Body of pancreas (tissue), 4 donors: ENCODE results near the gene CRYBG3. TPM values are rescaled to one million over a fixed set of nuclear protein-coding genes. Genes with fewer than 3 reads are reported as not detected.

Source experiments
- ATAC-seq: fragments of 150-250 bp; one replicate; pipeline ENCODE4 v1.9.1; 2016
- DNase-seq, 4 donors: peaks; one replicate each; pipeline ENCODE4 v3.0.0-alpha.2; 2019
- H3K27ac ChIP-seq, 4 donors: fragments of 200-600 bp; sonication (generic); 1 replicate in 3 of 4; 2 replicates in 1 of 4; pipeline versions ENCODE4 v1.5.1 to v1.6.1; 2016 to 2019; ENCODE audit warnings: mild to moderate bottlenecking in 1 of 4, mixed read lengths in 1 of 4, moderate library complexity in 1 of 4
- H3K27me3 ChIP-seq, 2 donors: fragments of 200-600 bp; sonication (generic); one replicate each; pipeline ENCODE4 v1.6.0; 2016; ENCODE audit warnings: mild to moderate bottlenecking in 1 of 2
- H3K36me3 ChIP-seq, 2 donors: fragments of 200-600 bp; sonication (generic); replicated peaks in 1 of 2; 2 replicates each; pipeline ENCODE4 v1.5.1; 2016; ENCODE audit warnings: low read depth in 2 of 2; ENCODE audit not compliant: insufficient read depth in 1 of 2
- H3K4me1 ChIP-seq: fragments of 200-600 bp; sonication (generic); one replicate; pipeline ENCODE4 v1.6.0; 2016
- H3K4me3 ChIP-seq, 2 donors: fragments of 200-600 bp; sonication (generic); 1 replicate in 1 of 2; 2 replicates in 1 of 2; pipeline ENCODE4 v1.5.1; 2016 to 2019
- H3K9me3 ChIP-seq, 3 donors: fragments of 200-600 bp; sonication (generic); 1 replicate in 2 of 3; 2 replicates in 1 of 3; pipeline ENCODE4 v1.5.1; 2016
- CTCF ChIP-seq, 7 experiments: fragments of 450-650 bp in 4 of 7; fragments of 200-600 bp in 3 of 7; sonication (generic) in 3 of 7; IDR thresholded peaks; one replicate each; pipeline ENCODE4 v1.5.1; 2016 to 2019; ENCODE audit warnings: antibody characterized with exemption in 7 of 7
- POLR2A ChIP-seq, 3 donors: fragments of 450-650 bp; IDR thresholded peaks; one replicate each; pipeline ENCODE4 v1.6.1; 2016; ENCODE audit warnings: antibody characterized with exemption in 3 of 3, mild to moderate bottlenecking in 2 of 3
- WGBS, 2 donors: methylation state at CpG; one replicate each; pipeline ENCODE4 v1.1.5; 2017; 5-methylcytosine and 5-hydroxymethylcytosine counted together
- intact Hi-C: fragments of 100-400 bp; cut with DNase I; formaldehyde crosslinking; loops from one replicate; pipeline ENCODE4 v1.15.1; 2023
- total RNA-seq, 2 donors: library from RNA; depleted of rRNA; stranded (reverse); fragments of >200 nt; gene quantifications; one replicate each; pipeline ENCODE4 v1.1.0, GENCODE V29; 2016

CRYBG3 gene
- total RNA-seq, 2 donors from 2014 or later: 14.5 to 17.1 TPM

DNA sequence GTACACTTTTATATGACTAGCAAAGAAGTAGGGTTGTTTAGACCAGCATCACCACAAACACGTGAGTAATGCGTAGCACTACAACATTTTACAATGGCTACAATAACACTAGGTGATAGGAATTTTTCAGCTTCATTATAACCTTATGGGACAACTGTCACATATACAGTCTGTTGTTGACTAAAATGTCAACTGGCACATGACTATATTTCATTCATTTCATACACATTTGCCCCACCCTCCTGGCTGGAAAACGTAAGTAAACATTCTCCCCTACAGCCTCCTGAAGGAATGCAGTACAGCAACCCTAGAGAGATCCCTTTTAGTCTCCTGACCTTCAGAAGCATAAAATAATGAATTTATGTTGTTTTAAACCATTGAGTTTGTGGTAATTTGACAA is 134.2 kb downstream of the CRYBG3 start:
- 77 to 81% methylated on average over 3 of the region's 3 CpGs for WGBS, 2 donors
- no peak for DNase-seq
- intact Hi-C loops: no loop called here
- no peaks in the 10 kb centered on the region for H3K27me3 ChIP-seq
- H3K9me3 ChIP-seq: no peaks in the 10 kb centered on the region
- no peak overlapping the region for H3K27ac ChIP-seq
- no peak for ATAC-seq
- no peak overlapping the region for H3K4me3 ChIP-seq
- TF ChIP-seq CTCF (IDR thresholded peaks at IDR 0.05) (no peak), POLR2A (IDR thresholded peaks at IDR 0.05) (no peak)
- peaks cover 0 to 9% of the 10 kb centered on the region in 2 donors for H3K36me3 ChIP-seq
- H3K4me1 ChIP-seq: peaks cover 2% of the 10 kb centered on the region

- no peaks in the 10 kb centered on the region for H3K9me3 ChIP-seq
- no peaks in the 10 kb centered on the region for H3K27me3 ChIP-seq
- intact Hi-C loops: no loop called here
- no peak overlapping the region for H3K4me3 ChIP-seq
- 80 to 87% methylated on average over 8 of the region's 8 CpGs for WGBS, 2 donors
- no peak for TF ChIP-seq POLR2A (IDR thresholded peaks at IDR 0.05)
- no peak for TF ChIP-seq CTCF (IDR thresholded peaks at IDR 0.05)
- H3K4me1 ChIP-seq: peaks cover 13% of the 10 kb centered on the region
- DNase-seq (peak in 2 of 4 donors; percentile 28), ATAC-seq (peak; percentile 39)
- H3K27ac ChIP-seq: no peak overlapping the region
- peaks cover 0 to 8% of the 10 kb centered on the region in 2 donors for H3K36me3 ChIP-seq
Observed at GRCh38 chr3:97957617-97958311, 136.0 kb downstream of the CRYBG3 start.

DNA sequence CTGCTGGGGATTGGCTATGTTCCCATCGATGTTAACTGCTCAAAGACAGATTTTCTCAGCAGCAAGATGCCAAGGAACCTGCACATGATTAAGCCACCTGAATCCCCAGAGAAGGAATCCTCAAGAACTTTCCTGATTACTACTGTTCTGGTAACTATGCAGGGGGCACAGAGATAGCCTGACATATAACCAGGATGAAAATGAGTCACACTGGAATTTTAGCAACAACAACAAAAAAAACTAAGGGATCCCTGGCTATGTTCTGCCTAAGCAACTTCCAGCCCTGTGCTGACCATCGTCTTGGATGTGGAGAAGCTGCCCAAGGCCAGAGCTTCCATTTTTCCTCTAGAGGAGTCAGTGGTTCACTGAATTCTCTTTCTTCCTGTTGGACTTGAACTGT is 136.6 kb downstream of the CRYBG3 start:
- no peak for DNase-seq
- WGBS, 2 donors: 91 to 94% methylated on average over 2 of the region's 2 CpGs
- TF ChIP-seq CTCF (IDR thresholded peaks at IDR 0.05): no peak
- TF ChIP-seq POLR2A (IDR thresholded peaks at IDR 0.05): no peak
- Histone ChIP-seq H3K9me3 (no peaks in the 10 kb centered on the region), H3K4me1 (peaks cover 16% of the 10 kb centered on the region), H3K27ac (no peak overlapping the region), H3K4me3 (no peak overlapping the region), H3K27me3 (no peaks in the 10 kb centered on the region), H3K36me3 (peaks cover 0 to 8% of the 10 kb centered on the region in 2 donors)
- intact Hi-C loops: no loop called here
- no peak for ATAC-seq

- intact Hi-C loops: no loop called here
- Histone ChIP-seq H3K4me1 (peaks cover 20% of the 10 kb centered on the region), H3K27ac (no peak overlapping the region), H3K4me3 (no peak overlapping the region), H3K36me3 (peaks cover 0 to 8% of the 10 kb centered on the region in 2 donors), H3K9me3 (no peaks in the 10 kb centered on the region), H3K27me3 (no peaks in the 10 kb centered on the region)
- TF ChIP-seq CTCF (IDR thresholded peaks at IDR 0.05) (no peak), POLR2A (IDR thresholded peaks at IDR 0.05) (no peak)
- ATAC-seq: no peak
- 92 to 95% methylated on average over 9 of the region's 9 CpGs for WGBS, 2 donors
- DNase-seq: no peak
Observed at GRCh38 chr3:97958796-97959195, 137.0 kb downstream of the CRYBG3 start.

- intact Hi-C loops: no loop called here
- TF ChIP-seq CTCF (IDR thresholded peaks at IDR 0.05): no peak
- no peak for TF ChIP-seq POLR2A (IDR thresholded peaks at IDR 0.05)
- Histone ChIP-seq H3K27me3 (no peaks in the 10 kb centered on the region), H3K4me1 (peaks cover 27% of the 10 kb centered on the region), H3K4me3 (no peak overlapping the region), H3K9me3 (no peaks in the 10 kb centered on the region), H3K36me3 (peaks cover 0 to 4% of the 10 kb centered on the region in 2 donors), H3K27ac (no peak overlapping the region)
- WGBS, 2 donors: 93 to 96% methylated on average over 5 of the region's 5 CpGs
- ATAC-seq: no peak
- no peak for DNase-seq
Observed at GRCh38 chr3:97959872-97960271, 138.1 kb downstream of the CRYBG3 start.
